Activated naive CD4-positive, alpha-beta T cell treated with anti-CD3 and anti-CD28 coated beads, Interleukin-2, amount 50 U/mL, for 72 hours (primary cell): ENCODE data around the gene DEFB125. TPM values are rescaled to one million over a fixed set of nuclear protein-coding genes. Genes with fewer than 3 reads are reported as not detected.
A peak's percentile ranks its signal among the peaks of the same experiment; 100 is the strongest.
"Not testable (repeated sequence)": the region's sequence is repeated elsewhere in the genome, so short reads cannot be mapped to it uniquely, and the experiment has no call there.

ENCODE experiments used
- ATAC-seq, 2 donors: fragments of 150-1000 bp; cut with Tn5 transposase; 2 replicates each; pipeline ENCODE4 v1.10.0; 2021; ENCODE audit warnings: mild to moderate bottlenecking in 2 of 2, moderate library complexity in 2 of 2
- DNase-seq, 2 donors: peaks; one replicate each; pipeline ENCODE4 v3.0.0; 2021 to 2022; ENCODE audit warnings: low spot score in 2 of 2
- H3K27ac Mint-ChIP-seq, 2 donors: one replicate each; pipeline ENCODE4 v1.8.0; 2022; ENCODE audit warnings: mild to moderate bottlenecking in 2 of 2, mixed read lengths in 2 of 2
- H3K36me3 Mint-ChIP-seq, 2 donors: one replicate each; pipeline ENCODE4 v1.8.0; 2022; ENCODE audit warnings: mixed read lengths in 2 of 2
- H3K9me3 Mint-ChIP-seq, 2 donors: one replicate each; pipeline ENCODE4 v1.8.0; 2022; ENCODE audit warnings: mixed read lengths in 2 of 2
- total RNA-seq, 2 donors: library from RNA; stranded (reverse); gene quantifications; one replicate each; pipeline ENCODE4 v1.2.3, GENCODE V29; 2022

DEFB125 gene
- total RNA-seq, 2 donors from 2014 or later, result not detected

- Mint-ChIP-seq H3K9me3 (peaks cover 0 to 11% of the 10 kb centered on the region in 2 donors), H3K36me3 (peaks cover 0 to 10% of the 10 kb centered on the region in 2 donors), H3K27ac (no peak overlapping the region)
- ATAC-seq, result no peak
- no peak for DNase-seq
These were observed 30.0 kb downstream of the DEFB125 start for GRCh38 chr20:117518-117917.

GRCh38 chr20:129786-130323, 42.4 kb downstream of the DEFB125 start:
- not testable (repeated sequence) for H3K27ac Mint-ChIP-seq, H3K9me3 Mint-ChIP-seq, DNase-seq, ATAC-seq, H3K36me3 Mint-ChIP-seq

GRCh38 chr20:137668-138490, 50.4 kb downstream of the DEFB125 start:
- ATAC-seq (no peak), DNase-seq (peak in 1 of 2 donors; percentile 17)
- Mint-ChIP-seq H3K9me3 (no peaks in the 10 kb centered on the region), H3K27ac (no peak overlapping the region), H3K36me3 (no peaks in the 10 kb centered on the region)

- Mint-ChIP-seq H3K36me3 (no peaks in the 10 kb centered on the region), H3K27ac (no peak within 1 kb of the TSS), H3K9me3 (no peaks in the 10 kb centered on the region)
- ATAC-seq (no peak), DNase-seq (no peak)
These were observed 54.8 kb downstream of the DEFB125 start, which contains the start of gene DEFB126 for GRCh38 chr20:142290-142689. DEFB126 (plus strand) TSS chr20:142590; CDS start chr20:142629, 39 bp downstream.

- ATAC-seq (no peak), DNase-seq (no peak)
- Mint-ChIP-seq H3K9me3 (no peaks in the 10 kb centered on the region), H3K36me3 (no peaks in the 10 kb centered on the region), H3K27ac (no peak overlapping the region)
These were observed 58.4 kb downstream of the DEFB125 start for GRCh38 chr20:145877-146276.

Other genes with a start within 250 kb of the DEFB125 start
- not detected for gene DEFB126, start 54.9 kb downstream of the DEFB125 start, total RNA-seq
- not detected for gene DEFB127, start 69.8 kb downstream of the DEFB125 start, total RNA-seq
- gene DEFB128, start 102.0 kb downstream of the DEFB125 start, total RNA-seq, result not detected
- gene DEFB129, start 139.6 kb downstream of the DEFB125 start, total RNA-seq, result not detected
- gene DEFB132, start 170.1 kb downstream of the DEFB125 start, total RNA-seq, result not detected
- 10 to 100 TPM; 10.1 to 10.3 TPM for gene C20orf96, start 203.1 kb downstream of the DEFB125 start, total RNA-seq
- gene ZCCHC3, start 209.9 kb downstream of the DEFB125 start, total RNA-seq, result 10 to 100 TPM; 15.4 to 17.0 TPM
- 10 to 100 TPM in 1 of 2 donors, 1 to 10 TPM in 1; 4.9 to 11.8 TPM for gene SOX12, start 237.9 kb downstream of the DEFB125 start, total RNA-seq